Measurements from ENCODE around the gene RGMB. TPM values are rescaled to one million over a fixed set of nuclear protein-coding genes. Genes with fewer than 3 reads are reported as not detected.

Gene RGMB
- total RNA-seq, 2 donors from 2014 or later: 60.2 to 71.6 TPM

GRCh38 chr5:98784411-98784810 lies 10.9 kb downstream of the RGMB start:
- Mint-ChIP-seq H3K9me3 (no peaks in the 10 kb centered on the region), H3K36me3 (ENCODE audit: low read depth) (peaks cover 62% of the 10 kb centered on the region), H3K27me3 (ENCODE audit: insufficient read depth) (no peaks in the 10 kb centered on the region), H3K4me3 (no peak overlapping the region), H3K27ac (no peak overlapping the region), H3K4me1 (peaks cover 34% of the 10 kb centered on the region)
- TF ChIP-seq, protein P1, sequence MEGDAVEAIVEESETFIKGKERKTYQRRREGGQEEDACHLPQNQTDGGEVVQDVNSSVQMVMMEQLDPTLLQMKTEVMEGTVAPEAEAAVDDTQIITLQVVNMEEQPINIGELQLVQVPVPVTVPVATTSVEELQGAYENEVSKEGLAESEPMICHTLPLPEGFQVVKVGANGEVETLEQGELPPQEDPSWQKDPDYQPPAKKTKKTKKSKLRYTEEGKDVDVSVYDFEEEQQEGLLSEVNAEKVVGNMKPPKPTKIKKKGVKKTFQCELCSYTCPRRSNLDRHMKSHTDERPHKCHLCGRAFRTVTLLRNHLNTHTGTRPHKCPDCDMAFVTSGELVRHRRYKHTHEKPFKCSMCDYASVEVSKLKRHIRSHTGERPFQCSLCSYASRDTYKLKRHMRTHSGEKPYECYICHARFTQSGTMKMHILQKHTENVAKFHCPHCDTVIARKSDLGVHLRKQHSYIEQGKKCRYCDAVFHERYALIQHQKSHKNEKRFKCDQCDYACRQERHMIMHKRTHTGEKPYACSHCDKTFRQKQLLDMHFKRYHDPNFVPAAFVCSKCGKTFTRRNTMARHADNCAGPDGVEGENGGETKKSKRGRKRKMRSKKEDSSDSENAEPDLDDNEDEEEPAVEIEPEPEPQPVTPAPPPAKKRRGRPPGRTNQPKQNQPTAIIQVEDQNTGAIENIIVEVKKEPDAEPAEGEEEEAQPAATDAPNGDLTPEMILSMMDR (conservative IDR thresholded peaks at IDR 0.05): no peak
- Histone ChIP-seq H3K4me3 (ENCODE audit: low read length) (no peak overlapping the region), H3K27me3 (ENCODE audit: control insufficient read depth, insufficient read depth, low read length, poor library complexity, severe bottlenecking) (no peaks in the 10 kb centered on the region), H3K9ac (ENCODE audit: extremely low read depth, low read length, poor library complexity, severe bottlenecking) (no peak overlapping the region), H3K36me3 (ENCODE audit: control insufficient read depth, insufficient read depth, low read length) (peaks cover 98% of the 10 kb centered on the region), H3K9me3 (ENCODE audit: control insufficient read depth, low read length) (no peaks in the 10 kb centered on the region), H3K27ac (ENCODE audit: low read depth, low read length) (no peak overlapping the region), H3K4me1 (ENCODE audit: control insufficient read depth, insufficient read depth, low read length) (no peaks in the 10 kb centered on the region)
- no peak for DNase-seq

GRCh38 chr5:98785244-98785643 lies 11.8 kb downstream of the RGMB start:
- Histone ChIP-seq H3K4me1 (ENCODE audit: control insufficient read depth, insufficient read depth, low read length) (no peaks in the 10 kb centered on the region), H3K36me3 (ENCODE audit: control insufficient read depth, insufficient read depth, low read length) (peaks cover 94% of the 10 kb centered on the region), H3K9me3 (ENCODE audit: control insufficient read depth, low read length) (no peaks in the 10 kb centered on the region), H3K27me3 (ENCODE audit: control insufficient read depth, insufficient read depth, low read length, poor library complexity, severe bottlenecking) (no peaks in the 10 kb centered on the region), H3K27ac (ENCODE audit: low read depth, low read length) (no peak overlapping the region), H3K9ac (ENCODE audit: extremely low read depth, low read length, poor library complexity, severe bottlenecking) (no peak overlapping the region), H3K4me3 (ENCODE audit: low read length) (no peak overlapping the region)
- Mint-ChIP-seq H3K4me1 (peaks cover 34% of the 10 kb centered on the region), H3K27me3 (ENCODE audit: insufficient read depth) (no peaks in the 10 kb centered on the region), H3K27ac (no peak overlapping the region), H3K4me3 (no peak overlapping the region), H3K36me3 (ENCODE audit: low read depth) (peaks cover 55% of the 10 kb centered on the region), H3K9me3 (no peaks in the 10 kb centered on the region)
- WGBS, 2 experiments (ENCODE audit: insufficient coverage in 1 of 2, insufficient read length in 1 of 2): 84 to 89% methylated on average over 3 of the region's 3 CpGs
- no peak for DNase-seq
- TF ChIP-seq, protein P1 (conservative IDR thresholded peaks at IDR 0.05): no peak

DNA sequence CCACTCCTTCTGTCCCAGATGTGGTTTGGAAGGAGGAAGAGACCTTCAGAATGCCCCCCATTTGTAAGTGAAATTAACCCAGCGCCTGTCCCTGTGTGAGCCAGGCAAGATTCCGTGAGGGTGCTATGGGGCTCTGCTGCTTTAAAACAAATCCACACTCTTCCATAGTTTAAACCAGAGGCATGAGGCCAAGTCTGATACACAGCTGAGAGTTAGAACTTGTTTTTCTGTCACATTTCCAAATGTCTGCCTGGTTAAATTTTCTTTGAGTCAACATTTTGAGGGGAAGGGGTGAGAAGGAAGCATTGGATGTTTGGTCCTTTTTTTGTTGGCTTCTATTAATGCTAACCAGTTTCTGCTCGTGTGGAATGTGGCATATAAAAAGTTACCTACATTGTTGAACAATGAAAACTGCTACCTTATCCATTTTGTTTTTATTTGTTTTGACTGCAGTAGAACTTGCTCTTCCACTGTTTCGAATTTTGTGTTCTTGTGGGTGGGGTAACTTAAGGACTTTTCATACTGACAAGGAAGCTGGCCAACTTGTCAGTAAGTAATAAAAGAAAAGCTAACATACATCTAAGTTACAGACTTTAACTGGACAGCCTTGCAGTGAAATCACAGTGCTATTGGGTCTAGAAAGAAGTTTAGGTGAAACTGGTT lies 12.9 kb downstream of the RGMB start:
- H3K9me3 ChIP-seq (ENCODE audit: control insufficient read depth, low read length): no peaks in the 10 kb centered on the region
- no peak overlapping the region for H3K4me3 ChIP-seq (ENCODE audit: low read length)
- no peak for DNase-seq
- Mint-ChIP-seq H3K36me3 (ENCODE audit: low read depth) (peaks cover 56% of the 10 kb centered on the region), H3K27ac (peak overlapping the region; percentile 32), H3K4me1 (peaks cover 43% of the 10 kb centered on the region), H3K4me3 (no peak overlapping the region), H3K27me3 (ENCODE audit: insufficient read depth) (no peaks in the 10 kb centered on the region), H3K9me3 (no peaks in the 10 kb centered on the region)
- WGBS, 2 experiments (ENCODE audit: insufficient coverage in 1 of 2, insufficient read length in 1 of 2): 80 to 91% methylated on average over 1 to 4 of the region's 4 CpGs
- H3K27me3 ChIP-seq (ENCODE audit: control insufficient read depth, insufficient read depth, low read length, poor library complexity, severe bottlenecking): no peaks in the 10 kb centered on the region
- no peak overlapping the region for H3K9ac ChIP-seq (ENCODE audit: extremely low read depth, low read length, poor library complexity, severe bottlenecking)
- H3K27ac ChIP-seq (ENCODE audit: low read depth, low read length): no peak overlapping the region
- no peaks in the 10 kb centered on the region for H3K4me1 ChIP-seq (ENCODE audit: control insufficient read depth, insufficient read depth, low read length)
- peaks cover 93% of the 10 kb centered on the region for H3K36me3 ChIP-seq (ENCODE audit: control insufficient read depth, insufficient read depth, low read length)
- TF ChIP-seq, protein P1 (conservative IDR thresholded peaks at IDR 0.05): no peak
